Naive thymus-derived CD8-positive, alpha-beta T cell (primary cell): ENCODE measurements around the gene ITGA8. TPM values are rescaled to one million over a fixed set of nuclear protein-coding genes. Genes with fewer than 3 reads are reported as not detected.

ENCODE experiments used
- ATAC-seq, 2 donors: fragments of 150-1000 bp; cut with Tn5 transposase in 1 of 2; sonication (Bioruptor Pico), chemical (Tn5 transposase) in 1 of 2; 1 replicate in 1 of 2; 2 replicates in 1 of 2; pipeline ENCODE4 v1.10.0; 2021; ENCODE audit warnings: mild to moderate bottlenecking in 2 of 2, moderate library complexity in 2 of 2
- POLR2A ChIA-PET: fragments of 350-600 bp; sonication (Branson Sonifier 250); formaldehyde crosslinking; loops from one replicate; lab custom pipeline; 2021; ENCODE audit warnings: antibody characterized with exemption; lab: Charles Lee
- DNase-seq, 10 donors: peaks; one replicate each; pipeline versions ENCODE4 v3.0.0 to v3.0.0-alpha.2; 2020 to 2022
- H3K27ac Mint-ChIP-seq, 10 donors: one replicate each; pipeline ENCODE4 v1.8.0; 2020 to 2022; ENCODE audit warnings: mild to moderate bottlenecking in 10 of 10, mixed read lengths in 10 of 10, moderate library complexity in 4 of 10, inconsistent platforms in 1 of 10
- H3K27me3 Mint-ChIP-seq, 5 donors: one replicate each; pipeline ENCODE4 v1.8.0; 2021 to 2022; ENCODE audit warnings: mixed read lengths in 5 of 5
- H3K36me3 Mint-ChIP-seq, 3 donors: one replicate each; pipeline ENCODE4 v1.8.0; 2020 to 2022; ENCODE audit warnings: mixed read lengths in 3 of 3, mild to moderate bottlenecking in 2 of 3, inconsistent platforms in 1 of 3
- H3K4me1 Mint-ChIP-seq, 4 donors: one replicate each; pipeline ENCODE4 v1.8.0; 2021 to 2022; ENCODE audit warnings: mixed read lengths in 4 of 4
- H3K4me3 Mint-ChIP-seq, 10 donors: one replicate each; pipeline ENCODE4 v1.8.0; 2020 to 2022; ENCODE audit warnings: mild to moderate bottlenecking in 10 of 10, mixed read lengths in 10 of 10, moderate library complexity in 6 of 10, inconsistent platforms in 1 of 10
- H3K9me3 Mint-ChIP-seq, 9 donors: one replicate each; pipeline ENCODE4 v1.8.0; 2020 to 2022; ENCODE audit warnings: mixed read lengths in 9 of 9, mild to moderate bottlenecking in 3 of 9, inconsistent platforms in 1 of 9, moderate library complexity in 1 of 9
- polyA plus RNA-seq, 3 donors: library from polyadenylated mRNA; unstranded; fragments of 300-500 nt; fragmentation: Illumina TruSeq; gene quantifications; one replicate each; pipeline ENCODE4 v1.2.3, GENCODE V29; 2021
- total RNA-seq, 8 experiments: library from RNA in 2 of 8; stranded (reverse) in 2 of 8; gene quantifications; one replicate each; pipeline ENCODE4 v1.2.3 and lab custom pipeline; 2021 to 2026

ITGA8 gene
- total and polyA plus RNA-seq, 5 experiments from 2014 or later, result not detected

GRCh38 chr10:15725603-15726002 is 5.9 kb upstream of the ITGA8 start:
- H3K27me3 Mint-ChIP-seq, result peaks cover 10 to 32% (median 23%) of the 10 kb centered on the region in 5 donors
- peaks cover 0 to 36% (median 8%) of the 10 kb centered on the region in 9 donors for H3K9me3 Mint-ChIP-seq

GRCh38 chr10:15724683-15725082 is 5.0 kb upstream of the ITGA8 start:
- peaks cover 10 to 39% (median 31%) of the 10 kb centered on the region in 5 donors for H3K27me3 Mint-ChIP-seq

More at GRCh38 chr10:15725603-15726002, 5.9 kb upstream of the ITGA8 start:
- POLR2A ChIA-PET, result no interaction called here
- no peaks in the 10 kb centered on the region for H3K4me1 Mint-ChIP-seq
- ATAC-seq (no peak), DNase-seq (no peak)
- H3K36me3 Mint-ChIP-seq, result peaks cover 0 to 15% (median 0%) of the 10 kb centered on the region in 3 donors
- H3K27ac Mint-ChIP-seq, result no peak overlapping the region
- H3K4me3 Mint-ChIP-seq, result no peak overlapping the region

GRCh38 chr10:15723803-15724202 is 4.1 kb upstream of the ITGA8 start:
- Mint-ChIP-seq H3K36me3 (peaks cover 0 to 3% (median 0%) of the 10 kb centered on the region in 3 donors), H3K4me1 (peaks cover 1 to 6% (median 3%) of the 10 kb centered on the region in 4 donors), H3K9me3 (peaks cover 0 to 18% (median 0%) of the 10 kb centered on the region in 9 donors), H3K27me3 (peaks cover 11 to 46% (median 33%) of the 10 kb centered on the region in 5 donors), H3K27ac (no peak overlapping the region), H3K4me3 (no peak overlapping the region)
- ATAC-seq, result no peak
- POLR2A ChIA-PET, result no interaction called here
- no peak for DNase-seq

More at GRCh38 chr10:15724683-15725082, 5.0 kb upstream of the ITGA8 start:
- Mint-ChIP-seq H3K4me1 (peaks cover 0 to 2% (median 0%) of the 10 kb centered on the region in 4 donors), H3K4me3 (no peak overlapping the region), H3K36me3 (peaks cover 0 to 9% (median 0%) of the 10 kb centered on the region in 3 donors), H3K27ac (no peak overlapping the region), H3K9me3 (peaks cover 0 to 27% (median 2%) of the 10 kb centered on the region in 9 donors)
- DNase-seq (no peak), ATAC-seq (no peak)
- POLR2A ChIA-PET, result no interaction called here

- POLR2A ChIA-PET, result no interaction called here
- H3K9me3 Mint-ChIP-seq, result no peaks in the 10 kb centered on the region
- H3K4me3 Mint-ChIP-seq, result no peak overlapping the region
- H3K36me3 Mint-ChIP-seq, result peaks cover 0 to 3% (median 0%) of the 10 kb centered on the region in 3 donors
- peaks cover 2 to 10% (median 5%) of the 10 kb centered on the region in 4 donors for H3K4me1 Mint-ChIP-seq
- no peak for ATAC-seq
- H3K27me3 Mint-ChIP-seq, result peaks cover 22 to 63% (median 45%) of the 10 kb centered on the region in 5 donors
- H3K27ac Mint-ChIP-seq, result no peak overlapping the region
- no peak for DNase-seq
These were observed 1.0 kb upstream of the ITGA8 start for GRCh38 chr10:15720635-15721287.

- Mint-ChIP-seq H3K9me3 (no peaks in the 10 kb centered on the region), H3K4me1 (peaks cover 2 to 10% (median 5%) of the 10 kb centered on the region in 4 donors), H3K4me3 (peak overlapping the region in 3 of 10 donors; percentile 28 to 47 (median 36)), H3K27ac (peak overlapping the region in 1 of 10 donors; percentile 35), H3K36me3 (peaks cover 0 to 3% (median 0%) of the 10 kb centered on the region in 3 donors), H3K27me3 (peaks cover 26 to 69% (median 48%) of the 10 kb centered on the region in 5 donors)
- DNase-seq (no peak), ATAC-seq (no peak)
- POLR2A ChIA-PET, result no interaction called here
These were observed 448 bp downstream of the ITGA8 start for GRCh38 chr10:15719049-15719898.

GRCh38 chr10:15718694-15719048 is 1.1 kb downstream of the ITGA8 start:
- Mint-ChIP-seq H3K4me3 (peak overlapping the region in 3 of 10 donors; percentile 28 to 47 (median 36)), H3K4me1 (peaks cover 2 to 10% (median 5%) of the 10 kb centered on the region in 4 donors), H3K36me3 (peaks cover 0 to 3% (median 0%) of the 10 kb centered on the region in 3 donors), H3K27ac (peak overlapping the region in 1 of 10 donors; percentile 35), H3K27me3 (peaks cover 27 to 72% (median 48%) of the 10 kb centered on the region in 5 donors), H3K9me3 (no peaks in the 10 kb centered on the region)
- ATAC-seq (no peak), DNase-seq (no peak)
- POLR2A ChIA-PET, result no interaction called here

GRCh38 chr10:15715619-15716227 is 4.0 kb downstream of the ITGA8 start:
- Mint-ChIP-seq H3K27ac (no peak overlapping the region), H3K4me1 (peaks cover 2 to 10% (median 5%) of the 10 kb centered on the region in 4 donors), H3K9me3 (no peaks in the 10 kb centered on the region), H3K4me3 (no peak overlapping the region), H3K27me3 (peaks cover 29 to 70% (median 36%) of the 10 kb centered on the region in 5 donors), H3K36me3 (no peaks in the 10 kb centered on the region)
- POLR2A ChIA-PET, result no interaction called here
- DNase-seq, result no peak
- ATAC-seq, result no peak

- DNase-seq (no peak), ATAC-seq (no peak)
- POLR2A ChIA-PET, result no interaction called here
- no peak overlapping the region for H3K27ac Mint-ChIP-seq
- H3K9me3 Mint-ChIP-seq, result no peaks in the 10 kb centered on the region
- no peak overlapping the region for H3K4me3 Mint-ChIP-seq
- H3K4me1 Mint-ChIP-seq, result peaks cover 2 to 10% (median 4%) of the 10 kb centered on the region in 4 donors
- peaks cover 23 to 61% (median 35%) of the 10 kb centered on the region in 5 donors for H3K27me3 Mint-ChIP-seq
- no peaks in the 10 kb centered on the region for H3K36me3 Mint-ChIP-seq
These were observed 4.9 kb downstream of the ITGA8 start for GRCh38 chr10:15714847-15715246.

GRCh38 chr10:15712883-15713282 is 6.8 kb downstream of the ITGA8 start:
- H3K27ac Mint-ChIP-seq, result no peak overlapping the region
- DNase-seq (no peak), ATAC-seq (no peak)
- no peaks in the 10 kb centered on the region for H3K4me1 Mint-ChIP-seq
- H3K9me3 Mint-ChIP-seq, result no peaks in the 10 kb centered on the region
- no peak overlapping the region for H3K4me3 Mint-ChIP-seq
- H3K36me3 Mint-ChIP-seq, result no peaks in the 10 kb centered on the region
- peaks cover 12 to 45% (median 23%) of the 10 kb centered on the region in 5 donors for H3K27me3 Mint-ChIP-seq
- POLR2A ChIA-PET, result no interaction called here

- no peak overlapping the region for H3K27ac Mint-ChIP-seq
- no peak for DNase-seq
- H3K36me3 Mint-ChIP-seq, result no peaks in the 10 kb centered on the region
- H3K9me3 Mint-ChIP-seq, result no peaks in the 10 kb centered on the region
- POLR2A ChIA-PET, result no interaction called here
- no peaks in the 10 kb centered on the region for H3K4me1 Mint-ChIP-seq
- H3K4me3 Mint-ChIP-seq, result no peak overlapping the region
- H3K27me3 Mint-ChIP-seq, result peaks cover 4 to 34% (median 14%) of the 10 kb centered on the region in 5 donors
- ATAC-seq, result no peak
These were observed 9.3 kb downstream of the ITGA8 start for GRCh38 chr10:15710455-15710854.

GRCh38 chr10:15705298-15705697 is 14.4 kb downstream of the ITGA8 start:
- H3K36me3 Mint-ChIP-seq, result no peaks in the 10 kb centered on the region
- H3K27ac Mint-ChIP-seq, result no peak overlapping the region
- H3K9me3 Mint-ChIP-seq, result peaks cover 0 to 4% (median 0%) of the 10 kb centered on the region in 9 donors
- ATAC-seq (no peak), DNase-seq (no peak)
- no peak overlapping the region for H3K4me3 Mint-ChIP-seq
- no peaks in the 10 kb centered on the region for H3K4me1 Mint-ChIP-seq
- peaks cover 5 to 11% (median 9%) of the 10 kb centered on the region in 5 donors for H3K27me3 Mint-ChIP-seq
- POLR2A ChIA-PET, result no interaction called here

- ATAC-seq (no peak), DNase-seq (no peak)
- Mint-ChIP-seq H3K27ac (no peak overlapping the region), H3K27me3 (peaks cover 4 to 17% (median 9%) of the 10 kb centered on the region in 5 donors), H3K4me3 (no peak overlapping the region), H3K4me1 (no peaks in the 10 kb centered on the region), H3K36me3 (no peaks in the 10 kb centered on the region), H3K9me3 (peaks cover 0 to 11% (median 0%) of the 10 kb centered on the region in 9 donors)
- POLR2A ChIA-PET, result no interaction called here
These were observed 15.1 kb downstream of the ITGA8 start for GRCh38 chr10:15704581-15704968.
